COLO668 (cell line): ENCODE data around the gene NRF1.
"Not testable (repeated sequence)": the region's sequence is repeated elsewhere in the genome, so short reads cannot be mapped to it uniquely, and the experiment has no call there.

Source experiments
- DNase-seq: peaks from one replicate; lab custom pipeline; 2025; ENCODE audit not compliant: unreplicated experiment; lab: John Stamatoyannopoulos, UW

NRF1 gene

DNA sequence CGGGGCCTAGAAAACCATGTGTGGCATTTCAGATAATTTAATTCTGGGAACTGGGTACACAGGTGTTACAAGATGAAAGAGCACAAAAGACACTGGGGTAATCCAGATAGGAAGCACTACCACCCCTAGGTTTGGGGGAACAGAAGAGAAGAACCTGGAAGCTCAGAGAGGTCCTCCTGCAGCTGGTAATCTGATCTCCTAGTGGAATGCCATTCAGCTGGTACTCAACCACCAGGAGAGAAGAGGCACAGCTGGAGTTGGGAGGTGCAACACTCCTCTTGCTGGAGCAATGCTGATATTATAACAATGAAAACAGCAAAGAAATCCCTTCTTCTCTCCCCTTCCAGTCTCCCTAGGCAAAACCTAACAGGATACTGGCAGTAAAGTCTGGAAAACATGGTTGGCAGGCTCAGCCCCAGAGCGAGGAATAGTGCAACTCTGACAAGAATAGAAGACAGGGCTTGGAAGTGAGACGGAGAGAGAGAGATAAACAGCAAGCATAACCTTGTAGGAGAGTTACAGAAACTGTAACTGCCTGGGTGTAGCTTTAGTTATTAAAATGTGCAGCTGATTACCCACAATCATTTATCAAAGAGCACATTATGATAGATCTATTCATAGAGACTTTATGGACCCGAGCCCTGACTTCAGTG, 35.0 kb downstream of the NRF1 start:
- DNase-seq = peak; percentile 11

DNA sequence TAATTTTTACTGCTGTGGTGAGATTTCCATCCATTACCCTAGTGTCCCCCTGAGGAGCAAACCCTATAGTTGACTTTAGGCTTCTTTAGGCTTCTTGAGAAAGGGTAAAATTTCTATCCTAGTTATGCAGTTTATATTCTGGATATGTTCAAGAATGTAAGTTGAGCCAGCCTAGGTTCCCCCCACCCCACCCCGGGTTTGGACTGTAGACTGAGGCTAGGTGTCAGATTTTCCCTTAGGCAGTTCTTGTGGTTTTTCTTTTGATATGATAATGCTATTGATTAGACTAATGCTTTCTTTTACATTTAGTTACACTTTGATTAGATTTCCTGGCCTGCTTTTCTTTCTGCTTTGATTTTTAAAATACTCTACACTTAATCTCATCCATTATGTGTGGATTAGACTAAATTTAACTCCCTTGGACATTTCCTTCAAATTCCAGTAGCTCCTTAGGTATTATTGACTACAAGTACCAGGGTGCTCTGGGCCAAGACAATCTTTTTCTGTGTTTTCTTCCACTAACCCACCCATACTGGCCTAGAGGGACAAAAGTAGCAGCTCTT, 37.7 kb downstream of the NRF1 start:
- no peak for DNase-seq

- DNase-seq = no peak
Observed at GRCh38 chr7:129650056-129650758, 38.7 kb downstream of the NRF1 start.

GRCh38 chr7:129652914-129653313, 41.4 kb downstream of the NRF1 start:
- DNase-seq = no peak

GRCh38 chr7:129655811-129656210, 44.3 kb downstream of the NRF1 start:
- DNase-seq = no peak

DNA sequence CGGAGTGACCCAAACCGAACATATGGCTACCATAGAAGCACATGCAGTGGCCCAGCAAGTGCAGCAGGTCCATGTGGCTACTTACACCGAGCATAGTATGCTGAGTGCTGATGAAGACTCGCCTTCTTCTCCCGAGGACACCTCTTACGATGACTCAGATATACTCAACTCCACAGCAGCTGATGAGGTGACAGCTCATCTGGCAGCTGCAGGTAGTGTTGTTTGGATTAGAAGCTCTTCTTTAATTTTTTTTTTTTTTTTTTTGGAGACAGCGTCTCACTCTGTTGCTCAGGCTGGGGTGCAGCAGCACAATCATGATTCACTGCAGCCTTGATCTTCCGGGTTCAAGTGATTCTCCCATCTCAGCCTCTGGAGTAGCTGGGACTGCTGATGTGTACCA, 45.8 kb downstream of the NRF1 start:
- DNase-seq = no peak

DNA sequence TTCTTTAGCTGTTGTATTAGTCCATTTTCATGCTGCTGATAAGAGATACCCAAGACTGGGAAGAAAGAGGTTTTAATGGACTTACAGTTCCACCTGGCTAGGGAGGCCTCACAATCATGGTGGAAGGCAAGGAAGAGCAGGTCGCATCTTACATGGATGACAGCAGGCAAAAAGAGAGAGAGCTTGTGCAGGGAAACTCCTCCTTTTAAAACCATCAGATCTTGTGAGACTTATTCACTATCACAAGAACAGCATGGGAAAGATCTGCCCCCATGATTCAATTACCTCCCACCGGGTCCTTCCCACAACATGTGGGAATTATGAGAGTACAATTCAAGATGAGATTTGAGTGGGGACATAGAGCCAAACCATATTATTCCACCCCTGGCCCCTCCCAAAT, 48.4 kb downstream of the NRF1 start:
- not testable (repeated sequence) for DNase-seq

DNA sequence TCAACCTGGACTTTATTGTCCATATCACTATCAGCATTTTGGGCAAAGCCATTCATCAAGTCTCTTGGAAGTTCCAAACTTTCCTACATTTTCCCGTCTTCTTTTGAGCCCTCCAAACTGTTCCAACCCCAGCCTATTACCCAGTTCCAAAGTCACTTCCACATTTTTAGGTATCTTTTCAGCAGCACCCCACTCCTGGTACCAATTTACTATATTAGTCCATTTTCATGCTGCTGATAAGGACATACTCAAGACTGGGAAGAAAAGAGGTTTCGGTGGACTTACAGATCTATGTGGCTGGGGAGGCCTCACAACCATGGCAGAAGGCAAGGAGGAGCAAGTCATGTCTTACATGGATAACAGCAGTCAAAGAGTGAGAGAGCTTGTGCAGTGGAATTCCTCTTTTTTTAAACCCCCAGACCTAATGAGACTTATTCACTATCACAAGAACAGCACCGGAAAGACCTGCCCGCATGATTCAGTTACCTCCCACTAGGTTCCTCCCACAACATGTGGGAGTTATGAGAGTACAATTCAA, 50.2 kb downstream of the NRF1 start:
- no peak for DNase-seq

- DNase-seq = not testable (repeated sequence)
Observed at GRCh38 chr7:129663240-129663639, 51.7 kb downstream of the NRF1 start.

GRCh38 chr7:129664029-129665012, 52.8 kb downstream of the NRF1 start:
- DNase-seq = no peak

DNA sequence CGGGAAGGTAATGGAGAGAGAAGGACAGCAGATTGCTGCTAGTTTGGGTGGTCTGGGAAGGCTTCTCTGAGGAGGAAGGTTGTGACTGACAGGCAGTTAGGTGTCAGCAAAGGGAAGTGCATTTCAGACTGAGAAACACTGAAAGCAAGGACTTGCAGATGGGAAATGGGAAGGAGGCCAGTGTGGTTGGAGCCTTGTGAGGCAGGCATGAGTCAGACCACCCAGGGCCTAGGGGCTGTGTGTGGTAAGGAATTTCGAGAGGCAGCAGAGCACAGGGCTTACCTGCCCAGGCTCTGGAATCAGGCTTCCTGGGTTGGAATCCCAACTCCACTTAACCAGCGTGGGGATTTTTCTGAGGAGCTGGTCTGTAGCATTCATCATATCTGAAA, 53.5 kb downstream of the NRF1 start:
- DNase-seq = no peak

- no peak for DNase-seq
Observed at GRCh38 chr7:129667116-129667515, 55.6 kb downstream of the NRF1 start.

DNA sequence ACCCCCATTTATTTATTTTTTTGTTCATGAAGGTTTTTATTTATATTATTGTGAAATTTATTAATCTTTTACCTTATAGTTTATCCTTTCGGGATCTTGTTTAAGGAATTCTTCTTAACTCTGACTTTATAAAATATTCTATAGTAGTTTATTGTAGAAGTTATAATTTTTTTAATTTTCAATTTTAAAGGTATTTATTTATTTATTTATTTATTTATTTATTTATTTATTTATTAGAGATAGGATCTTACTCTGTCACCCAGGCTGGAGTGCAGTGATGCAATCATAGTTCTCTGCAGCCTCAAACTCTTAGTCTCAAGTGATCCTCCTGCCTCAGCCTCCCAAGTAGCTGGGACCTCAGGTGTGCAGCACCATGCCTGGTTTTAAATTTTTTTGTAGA, 56.0 kb downstream of the NRF1 start:
- DNase-seq = no peak

DNA sequence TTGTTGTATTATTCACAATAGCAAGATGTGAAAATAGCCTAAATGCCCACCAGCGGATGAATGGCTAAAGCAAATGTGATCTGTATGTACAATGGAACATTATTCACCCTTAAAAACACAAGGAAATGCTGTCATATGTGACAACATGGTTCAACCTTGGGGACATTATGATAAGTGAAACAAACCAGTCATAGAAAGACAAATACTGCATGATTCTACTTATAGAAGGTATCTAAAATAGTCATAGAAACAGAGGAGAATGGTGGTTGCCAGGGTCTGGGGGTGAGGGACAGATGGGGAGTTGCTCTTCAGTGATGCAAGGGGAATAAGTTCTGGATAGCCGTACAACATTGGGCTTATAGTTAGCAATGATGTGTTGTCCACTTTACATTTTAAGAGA, 58.4 kb downstream of the NRF1 start:
- no peak for DNase-seq

DNA sequence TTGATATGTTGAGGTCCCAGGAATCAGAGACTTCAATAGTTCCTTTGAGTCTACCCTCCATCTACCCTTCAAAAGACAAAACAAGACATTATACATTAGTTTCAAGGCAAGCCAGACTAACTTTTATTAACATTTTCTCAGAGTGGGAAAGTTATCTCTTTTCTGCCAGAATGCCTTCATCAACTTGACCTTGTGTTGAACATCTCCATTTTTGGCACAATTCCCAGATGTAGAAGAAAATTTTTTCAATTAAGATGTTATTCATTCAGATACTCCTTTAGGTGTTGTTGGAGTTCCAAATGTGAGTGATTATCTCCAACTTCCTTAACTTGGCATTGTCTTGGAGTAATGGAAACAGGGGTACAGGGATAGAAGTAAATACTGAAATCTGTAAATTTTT, 59.1 kb downstream of the NRF1 start:
- DNase-seq = no peak

GRCh38 chr7:129671266-129671665, 59.7 kb downstream of the NRF1 start:
- DNase-seq = no peak

GRCh38 chr7:129674475-129674874, 63.0 kb downstream of the NRF1 start:
- DNase-seq = not testable (repeated sequence)

GRCh38 chr7:129675521-129675920, 64.0 kb downstream of the NRF1 start:
- no peak for DNase-seq

- DNase-seq = no peak
Observed at GRCh38 chr7:129676017-129676897, 64.7 kb downstream of the NRF1 start.

GRCh38 chr7:129677796-129678195, 66.3 kb downstream of the NRF1 start:
- DNase-seq = no peak
